Skin epidermis (tissue), 12 donors: ENCODE results near the gene SPDL1.

Source experiments
- H3K27ac ChIP-seq, 21 experiments: fragments of 200-600 bp; sonication (generic) in 11 of 21; one replicate each; pipeline ENCODE4 v1.5.0; 2020; ENCODE audit warnings: mild to moderate bottlenecking in 3 of 21, inconsistent platforms in 2 of 21, moderate library complexity in 2 of 21
- H3K4me3 ChIP-seq, 7 experiments: fragments of 200-600 bp; sonication (generic) in 2 of 7; one replicate each; pipeline ENCODE4 v1.5.0; 2020; ENCODE audit warnings: inconsistent platforms in 2 of 7, mild to moderate bottlenecking in 2 of 7, moderate library complexity in 1 of 7

SPDL1 gene

GRCh38 chr5:169567079-169567478, 16.5 kb upstream of the SPDL1 start:
- no peak overlapping the region for H3K27ac ChIP-seq
- no peak overlapping the region for H3K4me3 ChIP-seq

- Histone ChIP-seq H3K27ac (no peak overlapping the region), H3K4me3 (no peak overlapping the region)
Observed at GRCh38 chr5:169569513-169569912, 14.1 kb upstream of the SPDL1 start.

- no peak overlapping the region for H3K27ac ChIP-seq
- no peak overlapping the region for H3K4me3 ChIP-seq
Observed at GRCh38 chr5:169571355-169571754, 12.2 kb upstream of the SPDL1 start.

GRCh38 chr5:169574134-169574646, 9.4 kb upstream of the SPDL1 start:
- Histone ChIP-seq H3K27ac (no peak overlapping the region), H3K4me3 (no peak overlapping the region)

GRCh38 chr5:169576181-169576598, 7.4 kb upstream of the SPDL1 start:
- Histone ChIP-seq H3K27ac (no peak overlapping the region), H3K4me3 (no peak overlapping the region)

- H3K27ac ChIP-seq = no peak overlapping the region
- H3K4me3 ChIP-seq = no peak overlapping the region
Observed at GRCh38 chr5:169577951-169578350, 5.6 kb upstream of the SPDL1 start.

GRCh38 chr5:169580964-169581363, 2.6 kb upstream of the SPDL1 start:
- Histone ChIP-seq H3K27ac (peak overlapping the region in 3 of 21 experiments; percentile 8 to 36 (median 31)), H3K4me3 (no peak overlapping the region)

- Histone ChIP-seq H3K4me3 (no peak overlapping the region), H3K27ac (peak overlapping the region in 2 of 21 experiments; percentile 8 to 36)
Observed at GRCh38 chr5:169581580-169582227, 1.9 kb upstream of the SPDL1 start.

GRCh38 chr5:169583101-169583423, 511 bp upstream of the SPDL1 start:
- peak overlapping the region; percentile 53 to 91 (median 79) for H3K4me3 ChIP-seq
- peak overlapping the region in 18 of 21 experiments; percentile 43 to 90 (median 79) for H3K27ac ChIP-seq

- H3K4me3 ChIP-seq = peak overlapping the region in 3 of 7 experiments; percentile 56 to 91 (median 79)
- no peak overlapping the region for H3K27ac ChIP-seq
Observed at GRCh38 chr5:169584998-169585451, 1.5 kb downstream of the SPDL1 start.

- Histone ChIP-seq H3K27ac (no peak overlapping the region), H3K4me3 (no peak overlapping the region)
Observed at GRCh38 chr5:169590602-169591001, 7.0 kb downstream of the SPDL1 start.

GRCh38 chr5:169591636-169592035, 8.1 kb downstream of the SPDL1 start:
- H3K4me3 ChIP-seq = no peak overlapping the region
- H3K27ac ChIP-seq = no peak overlapping the region

GRCh38 chr5:169592937-169593650, 9.5 kb downstream of the SPDL1 start:
- no peak overlapping the region for H3K27ac ChIP-seq

GRCh38 chr5:169595172-169595820, 11.7 kb downstream of the SPDL1 start:
- Histone ChIP-seq H3K4me3 (no peak overlapping the region), H3K27ac (no peak overlapping the region)

More at GRCh38 chr5:169592937-169593650, 9.5 kb downstream of the SPDL1 start:
- H3K4me3 ChIP-seq = no peak overlapping the region

GRCh38 chr5:169599451-169599850, 15.9 kb downstream of the SPDL1 start:
- Histone ChIP-seq H3K27ac (no peak overlapping the region), H3K4me3 (no peak overlapping the region)

- no peak overlapping the region for H3K27ac ChIP-seq
- no peak overlapping the region for H3K4me3 ChIP-seq
Observed at GRCh38 chr5:169602535-169602934, 19.0 kb downstream of the SPDL1 start.

GRCh38 chr5:169606279-169606678, 22.7 kb downstream of the SPDL1 start:
- no peak overlapping the region for H3K4me3 ChIP-seq
- no peak overlapping the region for H3K27ac ChIP-seq

- Histone ChIP-seq H3K4me3 (no peak overlapping the region), H3K27ac (no peak overlapping the region)
Observed at GRCh38 chr5:169607882-169608281, 24.3 kb downstream of the SPDL1 start.

- Histone ChIP-seq H3K4me3 (no peak overlapping the region), H3K27ac (no peak overlapping the region)
Observed at GRCh38 chr5:169609716-169610115, 26.1 kb downstream of the SPDL1 start.

- no peak overlapping the region for H3K27ac ChIP-seq
- no peak overlapping the region for H3K4me3 ChIP-seq
Observed at GRCh38 chr5:169610606-169611005, 27.0 kb downstream of the SPDL1 start.

- H3K4me3 ChIP-seq = no peak overlapping the region
- H3K27ac ChIP-seq = no peak overlapping the region
Observed at GRCh38 chr5:169615561-169615960, 32.0 kb downstream of the SPDL1 start.
